NB4 (cell line): Measurements from ENCODE around the gene GAN.

ENCODE experiments used
- CTCF ChIP-seq: IDR thresholded peaks from one replicate; pipeline ENCODE4 v1.5.1; 2012; ENCODE audit warnings: low read depth, low read length
- MAX ChIP-seq: IDR thresholded peaks from 2 replicates; pipeline ENCODE4 v1.6.1; 2011; ENCODE audit warnings: low read depth, low read length
- MYC ChIP-seq: IDR thresholded peaks from 2 replicates; pipeline ENCODE4 v1.6.1; 2011; ENCODE audit warnings: low read depth, low read length
- POLR2A ChIP-seq: IDR thresholded peaks from 2 replicates; pipeline ENCODE4 v1.6.1; 2011; ENCODE audit warnings: mild to moderate bottlenecking; ENCODE audit not compliant: insufficient read length; ENCODE audit errors: extremely low read depth

GRCh38 chr16:81399909-81400308, 85.1 kb downstream of the GAN start:
- no peak for TF ChIP-seq CTCF
- no peak for TF ChIP-seq MYC
- TF ChIP-seq POLR2A: no peak
- TF ChIP-seq MAX: no peak
